ENCODE data around the gene PKDCC. TPM values are rescaled to one million over a fixed set of nuclear protein-coding genes. Genes with fewer than 3 reads are reported as not detected.

PKDCC gene
- total and polyA plus RNA-seq, 2 of the 13 experiments (the other 11 are each of a cell fraction or from before 2014, with no cell fraction given): 52.6 to 58.8 TPM

GRCh38 chr2:42046819-42047487 is 868 bp upstream of the PKDCC start (continued):
- TF ChIP-seq, protein P1, sequence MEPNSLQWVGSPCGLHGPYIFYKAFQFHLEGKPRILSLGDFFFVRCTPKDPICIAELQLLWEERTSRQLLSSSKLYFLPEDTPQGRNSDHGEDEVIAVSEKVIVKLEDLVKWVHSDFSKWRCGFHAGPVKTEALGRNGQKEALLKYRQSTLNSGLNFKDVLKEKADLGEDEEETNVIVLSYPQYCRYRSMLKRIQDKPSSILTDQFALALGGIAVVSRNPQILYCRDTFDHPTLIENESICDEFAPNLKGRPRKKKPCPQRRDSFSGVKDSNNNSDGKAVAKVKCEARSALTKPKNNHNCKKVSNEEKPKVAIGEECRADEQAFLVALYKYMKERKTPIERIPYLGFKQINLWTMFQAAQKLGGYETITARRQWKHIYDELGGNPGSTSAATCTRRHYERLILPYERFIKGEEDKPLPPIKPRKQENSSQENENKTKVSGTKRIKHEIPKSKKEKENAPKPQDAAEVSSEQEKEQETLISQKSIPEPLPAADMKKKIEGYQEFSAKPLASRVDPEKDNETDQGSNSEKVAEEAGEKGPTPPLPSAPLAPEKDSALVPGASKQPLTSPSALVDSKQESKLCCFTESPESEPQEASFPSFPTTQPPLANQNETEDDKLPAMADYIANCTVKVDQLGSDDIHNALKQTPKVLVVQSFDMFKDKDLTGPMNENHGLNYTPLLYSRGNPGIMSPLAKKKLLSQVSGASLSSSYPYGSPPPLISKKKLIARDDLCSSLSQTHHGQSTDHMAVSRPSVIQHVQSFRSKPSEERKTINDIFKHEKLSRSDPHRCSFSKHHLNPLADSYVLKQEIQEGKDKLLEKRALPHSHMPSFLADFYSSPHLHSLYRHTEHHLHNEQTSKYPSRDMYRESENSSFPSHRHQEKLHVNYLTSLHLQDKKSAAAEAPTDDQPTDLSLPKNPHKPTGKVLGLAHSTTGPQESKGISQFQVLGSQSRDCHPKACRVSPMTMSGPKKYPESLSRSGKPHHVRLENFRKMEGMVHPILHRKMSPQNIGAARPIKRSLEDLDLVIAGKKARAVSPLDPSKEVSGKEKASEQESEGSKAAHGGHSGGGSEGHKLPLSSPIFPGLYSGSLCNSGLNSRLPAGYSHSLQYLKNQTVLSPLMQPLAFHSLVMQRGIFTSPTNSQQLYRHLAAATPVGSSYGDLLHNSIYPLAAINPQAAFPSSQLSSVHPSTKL (CRISPR knock-in tag; IDR thresholded peaks at IDR 0.05): no peak; the same call in 1 of the 2 replicates
- TF ChIP-seq ATF7 (IDR thresholded peaks at IDR 0.05): peak; percentile 75
- TF ChIP-seq ATF7 (CRISPR knock-in tag; IDR thresholded peaks at IDR 0.05): no peak
- TF ChIP-seq ZNF709 (CRISPR knock-in tag; IDR thresholded peaks at IDR 0.05): no peak
- TF ChIP-seq, protein P2, sequence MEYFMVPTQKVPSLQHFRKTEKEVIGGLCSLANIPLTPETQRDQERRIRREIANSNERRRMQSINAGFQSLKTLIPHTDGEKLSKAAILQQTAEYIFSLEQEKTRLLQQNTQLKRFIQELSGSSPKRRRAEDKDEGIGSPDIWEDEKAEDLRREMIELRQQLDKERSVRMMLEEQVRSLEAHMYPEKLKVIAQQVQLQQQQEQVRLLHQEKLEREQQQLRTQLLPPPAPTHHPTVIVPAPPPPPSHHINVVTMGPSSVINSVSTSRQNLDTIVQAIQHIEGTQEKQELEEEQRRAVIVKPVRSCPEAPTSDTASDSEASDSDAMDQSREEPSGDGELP (IDR thresholded peaks at IDR 0.05; ENCODE audit: borderline replicate concordance, low read depth): no peak
- TF ChIP-seq GATAD2A (CRISPR knock-in tag; IDR thresholded peaks at IDR 0.05): peak; percentile 88
- TF ChIP-seq ZNF441 (CRISPR knock-in tag; IDR thresholded peaks at IDR 0.05; ENCODE audit: borderline replicate concordance): 0 out of 2 replicates have a peak, but pooled peaks have one; percentile 57
- peak; percentile 27; the same call in 1 of the 2 replicates for TF ChIP-seq SAP130 (CRISPR knock-in tag; IDR thresholded peaks at IDR 0.05; ENCODE audit: low read depth)
- TF ChIP-seq ZNF264 (CRISPR knock-in tag; IDR thresholded peaks at IDR 0.05): no peak
- TF ChIP-seq ZSCAN31 (CRISPR knock-in tag; IDR thresholded peaks at IDR 0.05; ENCODE audit: low read depth): 0 out of 2 replicates have a peak, but pooled peaks have one; percentile 9
- peak; percentile 76 for TF ChIP-seq ZNF567 (CRISPR knock-in tag; IDR thresholded peaks at IDR 0.05; ENCODE audit: borderline replicate concordance)
- TF ChIP-seq, protein P3, sequence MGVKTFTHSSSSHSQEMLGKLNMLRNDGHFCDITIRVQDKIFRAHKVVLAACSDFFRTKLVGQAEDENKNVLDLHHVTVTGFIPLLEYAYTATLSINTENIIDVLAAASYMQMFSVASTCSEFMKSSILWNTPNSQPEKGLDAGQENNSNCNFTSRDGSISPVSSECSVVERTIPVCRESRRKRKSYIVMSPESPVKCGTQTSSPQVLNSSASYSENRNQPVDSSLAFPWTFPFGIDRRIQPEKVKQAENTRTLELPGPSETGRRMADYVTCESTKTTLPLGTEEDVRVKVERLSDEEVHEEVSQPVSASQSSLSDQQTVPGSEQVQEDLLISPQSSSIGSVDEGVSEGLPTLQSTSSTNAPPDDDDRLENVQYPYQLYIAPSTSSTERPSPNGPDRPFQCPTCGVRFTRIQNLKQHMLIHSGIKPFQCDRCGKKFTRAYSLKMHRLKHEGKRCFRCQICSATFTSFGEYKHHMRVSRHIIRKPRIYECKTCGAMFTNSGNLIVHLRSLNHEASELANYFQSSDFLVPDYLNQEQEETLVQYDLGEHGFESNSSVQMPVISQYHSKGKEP (CRISPR knock-in tag; IDR thresholded peaks at IDR 0.05): 0 out of 2 replicates have a peak, but pooled peaks have one; percentile 18
- TF ChIP-seq SIN3A (IDR thresholded peaks at IDR 0.05; ENCODE audit: borderline replicate concordance, low read depth, low read length): peak; percentile 44; the same call in 1 of the 2 replicates
- TF ChIP-seq ZNF607 (CRISPR knock-in tag; IDR thresholded peaks at IDR 0.05; ENCODE audit: borderline replicate concordance): 0 out of 2 replicates have a peak, but pooled peaks have one; percentile 29
- 0 out of 2 replicates have a peak, but pooled peaks have one; percentile 60 for TF ChIP-seq ZNF234 (CRISPR knock-in tag; conservative IDR thresholded peaks at IDR 0.05)
- TF ChIP-seq RELA (CRISPR knock-in tag; IDR thresholded peaks at IDR 0.05): 0 out of 2 replicates have a peak, but pooled peaks have one; percentile 46
- peak; percentile 91 for TF ChIP-seq CEBPB (IDR thresholded peaks at IDR 0.05; ENCODE audit: borderline replicate concordance, low read depth, low read length)
- TF ChIP-seq, protein P4, sequence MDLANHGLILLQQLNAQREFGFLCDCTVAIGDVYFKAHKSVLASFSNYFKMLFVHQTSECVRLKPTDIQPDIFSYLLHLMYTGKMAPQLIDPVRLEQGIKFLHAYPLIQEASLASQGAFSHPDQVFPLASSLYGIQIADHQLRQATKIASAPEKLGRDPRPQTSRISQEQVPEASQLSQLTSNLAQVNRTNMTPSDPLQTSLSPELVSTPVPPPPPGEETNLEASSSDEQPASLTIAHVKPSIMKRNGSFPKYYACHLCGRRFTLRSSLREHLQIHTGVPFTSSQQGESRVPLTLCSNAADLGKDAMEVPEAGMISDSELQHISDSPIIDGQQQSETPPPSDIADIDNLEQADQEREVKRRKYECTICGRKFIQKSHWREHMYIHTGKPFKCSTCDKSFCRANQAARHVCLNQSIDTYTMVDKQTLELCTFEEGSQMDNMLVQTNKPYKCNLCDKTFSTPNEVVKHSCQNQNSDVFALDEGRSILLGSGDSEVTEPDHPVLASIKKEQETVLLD (CRISPR knock-in tag; IDR thresholded peaks at IDR 0.05; ENCODE audit: low read depth): no peak
- TF ChIP-seq, protein P5, sequence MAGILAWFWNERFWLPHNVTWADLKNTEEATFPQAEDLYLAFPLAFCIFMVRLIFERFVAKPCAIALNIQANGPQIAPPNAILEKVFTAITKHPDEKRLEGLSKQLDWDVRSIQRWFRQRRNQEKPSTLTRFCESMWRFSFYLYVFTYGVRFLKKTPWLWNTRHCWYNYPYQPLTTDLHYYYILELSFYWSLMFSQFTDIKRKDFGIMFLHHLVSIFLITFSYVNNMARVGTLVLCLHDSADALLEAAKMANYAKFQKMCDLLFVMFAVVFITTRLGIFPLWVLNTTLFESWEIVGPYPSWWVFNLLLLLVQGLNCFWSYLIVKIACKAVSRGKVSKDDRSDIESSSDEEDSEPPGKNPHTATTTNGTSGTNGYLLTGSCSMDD (CRISPR knock-in tag; IDR thresholded peaks at IDR 0.05): no peak; the same call in 1 of the 2 replicates
- no peak for TF ChIP-seq ZNF337 (CRISPR knock-in tag; IDR thresholded peaks at IDR 0.05; ENCODE audit: borderline replicate concordance, low read depth)
- TF ChIP-seq HMG20A (CRISPR knock-in tag; IDR thresholded peaks at IDR 0.05; ENCODE audit: borderline replicate concordance): peak; percentile 60; the same call in 1 of the 2 replicates

All from HepG2 (cell line).